NCI-H2029 treated with DMSO at 0.1 percent for 48 hours (cell line): ENCODE data around the gene ZMYND8.

Source experiments
- DNase-seq: peaks from one replicate; lab custom pipeline; 2025; lab: John Stamatoyannopoulos, UW

ZMYND8 gene

DNA sequence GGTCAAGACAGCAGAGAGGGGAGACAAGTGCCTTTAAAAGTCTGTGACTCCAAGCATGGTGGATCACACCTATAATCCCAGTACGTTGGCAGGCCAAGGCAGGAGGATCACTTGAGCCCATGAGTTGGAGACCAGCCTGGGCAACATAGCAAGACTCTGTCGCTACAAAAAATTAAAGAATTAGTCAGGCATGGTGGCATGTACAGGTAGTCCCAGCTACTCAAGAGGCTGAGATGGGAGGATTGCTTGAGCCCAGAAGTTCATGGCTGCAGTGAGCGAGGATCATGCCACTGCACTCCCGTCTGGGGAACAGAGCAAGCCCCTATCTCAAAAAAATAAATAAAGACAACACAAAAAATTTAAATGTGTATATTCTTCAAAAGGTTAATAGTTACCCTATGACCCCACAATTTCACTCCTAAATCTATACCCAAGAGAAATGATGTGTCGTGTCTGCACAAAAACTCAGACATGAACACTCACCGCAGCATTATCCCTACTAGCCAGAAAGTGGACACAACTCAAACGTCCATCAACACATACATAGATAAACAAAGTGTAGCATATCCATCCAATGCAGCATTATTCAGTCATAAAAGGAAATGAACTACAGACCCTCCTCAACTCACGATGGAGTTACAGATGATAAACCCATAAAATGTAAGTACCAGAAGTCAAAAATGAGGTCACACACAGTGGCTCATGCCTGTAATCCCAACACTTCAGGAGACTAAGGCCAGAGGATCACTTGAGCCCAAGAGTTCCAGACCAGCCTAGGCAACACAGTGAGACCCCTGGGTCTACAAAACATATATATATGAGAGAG lies 23.9 kb downstream of the ZMYND8 start:
- DNase-seq = no peak

DNA sequence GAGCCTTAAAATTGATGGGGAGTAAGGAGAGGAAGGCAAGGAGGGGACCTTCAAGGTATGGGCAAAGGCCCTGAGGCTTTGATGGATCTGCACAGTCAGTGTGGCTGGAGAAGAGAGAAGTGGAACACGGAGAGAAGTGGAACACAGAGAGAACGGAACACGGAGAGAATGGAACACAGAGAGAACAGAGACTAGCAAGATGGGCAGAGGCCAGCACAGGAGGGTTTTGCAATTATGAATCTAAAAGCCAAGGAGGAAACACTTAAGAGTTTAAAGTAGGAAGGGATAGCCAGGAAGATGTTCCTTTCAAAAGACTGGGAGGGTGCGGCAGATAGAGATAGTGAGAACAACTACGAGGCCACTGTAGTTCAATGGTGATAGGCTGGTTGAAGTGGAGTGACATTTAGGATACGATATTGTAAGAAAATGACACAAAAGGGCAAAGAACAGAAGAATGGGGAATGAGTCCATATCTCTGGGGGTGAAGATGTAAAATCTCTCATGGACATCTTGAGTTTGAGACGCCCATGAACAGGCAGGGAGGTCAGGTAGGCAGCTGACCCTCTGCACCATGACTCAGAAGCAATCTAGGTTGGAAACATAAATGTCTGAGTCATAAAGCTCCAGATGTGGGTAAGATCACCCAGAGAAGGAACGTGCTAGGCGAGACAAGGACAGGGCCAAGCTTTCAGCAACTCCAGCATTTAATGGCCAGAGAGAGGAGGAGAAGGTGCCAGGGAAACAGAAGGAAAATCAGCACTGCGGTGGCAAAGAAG lies 25.4 kb downstream of the ZMYND8 start:
- DNase-seq = no peak

DNA sequence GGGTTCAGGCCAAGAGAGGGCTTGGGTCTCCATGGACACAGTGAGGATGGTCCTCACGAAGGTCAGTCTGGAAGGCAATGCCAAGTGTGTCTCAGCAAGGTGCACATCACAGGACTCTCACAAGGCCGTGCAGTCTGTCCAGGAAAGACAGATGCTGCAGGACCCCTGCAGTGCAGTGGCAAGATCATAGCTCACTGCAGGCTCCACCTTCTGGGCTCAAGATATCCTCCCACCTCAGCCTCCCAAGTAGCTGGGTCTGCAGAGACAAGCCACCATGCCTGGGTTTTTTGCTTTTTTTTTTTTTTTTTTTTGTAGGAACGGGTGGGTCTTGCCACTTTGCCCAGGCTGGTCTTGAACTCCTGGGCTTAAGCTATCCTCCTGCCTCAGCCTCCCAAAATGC lies 26.4 kb downstream of the ZMYND8 start:
- no peak for DNase-seq

DNA sequence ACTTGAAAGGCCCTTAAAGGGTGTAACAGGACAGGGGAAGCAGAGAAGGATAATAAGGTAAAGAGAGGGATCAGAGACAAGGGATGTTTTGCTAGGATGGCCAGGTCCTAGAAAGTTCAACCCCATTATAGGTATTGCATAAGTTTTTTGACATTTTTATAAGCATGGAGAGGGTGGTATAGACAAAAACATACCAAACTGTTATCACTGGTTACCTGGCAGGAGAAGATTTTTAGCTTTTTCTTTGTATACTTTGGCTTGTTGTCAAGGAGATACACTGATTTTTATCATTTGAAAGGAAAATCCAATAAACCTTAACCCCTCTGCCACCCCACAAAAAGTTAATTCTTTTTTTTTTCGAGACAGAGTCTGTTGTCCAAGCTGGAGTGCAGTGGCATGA lies 28.4 kb downstream of the ZMYND8 start:
- no peak for DNase-seq

DNA sequence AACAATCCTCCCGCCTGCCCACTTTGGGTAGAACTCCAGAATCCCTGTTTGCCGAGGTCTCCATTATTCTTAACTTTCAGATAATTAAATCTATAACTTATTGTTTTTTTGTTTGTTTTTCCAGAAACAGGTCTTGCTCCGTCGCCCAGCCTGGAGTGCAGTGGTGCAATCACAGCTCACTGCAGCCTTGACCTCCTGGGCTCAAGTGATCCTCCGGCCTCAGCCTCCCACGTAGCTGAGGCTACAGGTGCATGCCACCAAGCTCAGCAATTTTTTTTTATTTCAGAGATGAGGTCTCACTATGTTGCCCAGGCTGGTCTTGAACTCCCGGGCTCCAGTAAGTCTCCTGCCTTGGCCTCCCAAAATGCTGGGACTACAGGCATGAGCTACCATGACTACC lies 28.8 kb downstream of the ZMYND8 start:
- DNase-seq = no peak

DNA sequence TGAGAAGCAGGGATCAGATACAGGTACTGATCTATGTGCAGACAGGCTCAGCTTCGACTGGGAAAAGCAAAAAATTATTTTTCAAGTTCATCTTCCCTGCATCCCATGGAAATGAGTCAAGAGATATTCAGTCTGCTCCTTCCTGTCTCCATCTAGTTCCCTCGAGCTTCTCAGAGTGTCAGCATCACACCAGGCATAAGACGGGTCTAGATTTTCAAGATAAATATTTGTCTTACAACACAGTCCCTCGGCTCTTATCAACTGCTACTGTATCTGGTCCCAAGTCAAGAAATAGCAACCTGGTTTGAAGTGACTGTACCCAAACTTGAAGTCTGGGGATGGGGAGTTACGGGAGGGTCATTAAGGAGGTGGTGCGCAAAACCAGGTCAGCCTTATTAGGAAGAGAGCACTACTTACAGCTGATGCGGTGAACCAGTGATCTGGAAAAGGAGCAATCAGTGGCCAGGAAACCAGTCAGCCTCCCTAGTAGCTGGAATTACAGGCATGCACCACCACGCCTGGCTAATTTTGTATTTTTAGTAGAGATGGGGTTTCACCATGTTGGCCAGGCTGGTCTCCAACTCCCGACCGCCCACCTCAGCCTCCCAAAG lies 29.7 kb downstream of the ZMYND8 start:
- DNase-seq = no peak

DNA sequence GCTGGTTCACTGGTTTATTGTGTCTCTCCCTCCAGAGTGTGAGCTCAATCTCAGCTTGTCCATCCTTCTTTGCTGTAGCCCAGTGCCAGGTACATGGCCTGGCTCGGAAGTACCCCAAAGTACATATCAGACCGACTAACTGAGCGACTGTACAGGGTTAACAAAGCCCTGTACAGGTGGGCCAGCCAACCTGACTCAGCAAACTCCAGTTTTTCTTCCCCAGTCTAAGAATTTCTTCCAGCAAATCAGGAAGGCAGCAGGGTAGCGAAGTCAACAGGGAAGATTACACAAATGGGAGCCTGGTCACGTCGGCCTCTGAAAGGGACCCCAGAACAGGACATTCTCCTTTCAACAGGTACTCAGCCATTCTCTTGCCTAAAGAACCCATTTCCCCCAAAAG lies 31.3 kb downstream of the ZMYND8 start:
- DNase-seq = no peak

DNA sequence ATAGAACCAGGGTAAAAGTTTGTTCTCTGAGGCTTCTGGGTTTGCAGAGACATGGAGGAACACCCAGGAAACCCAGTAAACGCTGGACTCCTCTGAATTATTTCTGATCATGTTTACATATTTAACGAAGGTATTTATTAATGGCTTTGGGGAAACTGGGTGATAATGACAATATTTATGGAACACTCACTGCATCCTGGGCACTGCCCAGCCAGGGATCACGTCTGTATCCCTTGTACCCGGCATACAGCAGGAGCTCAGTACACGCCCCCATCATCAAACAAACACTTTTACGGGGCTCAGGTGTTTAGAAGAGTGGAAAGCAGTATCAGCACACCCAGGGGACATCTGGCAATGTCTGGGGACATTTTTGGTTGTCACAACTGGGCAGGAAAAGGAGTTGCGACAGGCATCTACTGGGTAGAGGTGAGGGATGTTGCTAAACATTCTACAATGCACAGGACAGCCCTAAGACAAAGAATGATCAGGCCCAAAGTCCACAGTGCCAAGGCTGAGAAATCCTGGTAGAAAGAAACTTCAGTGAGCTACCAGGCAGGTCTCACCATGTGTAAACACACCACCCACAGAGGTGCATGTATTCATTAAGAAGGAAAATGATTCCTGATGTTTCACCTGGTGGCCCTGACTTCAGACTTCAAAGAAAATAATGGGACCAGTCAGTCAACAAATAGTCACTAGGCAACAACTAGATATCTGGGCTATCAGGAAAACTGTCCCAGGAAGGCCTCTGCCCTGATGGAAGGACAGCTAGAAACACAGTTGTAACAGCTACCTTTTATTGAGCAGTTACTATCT lies 35.3 kb downstream of the ZMYND8 start:
- DNase-seq = peak; percentile 51

DNA sequence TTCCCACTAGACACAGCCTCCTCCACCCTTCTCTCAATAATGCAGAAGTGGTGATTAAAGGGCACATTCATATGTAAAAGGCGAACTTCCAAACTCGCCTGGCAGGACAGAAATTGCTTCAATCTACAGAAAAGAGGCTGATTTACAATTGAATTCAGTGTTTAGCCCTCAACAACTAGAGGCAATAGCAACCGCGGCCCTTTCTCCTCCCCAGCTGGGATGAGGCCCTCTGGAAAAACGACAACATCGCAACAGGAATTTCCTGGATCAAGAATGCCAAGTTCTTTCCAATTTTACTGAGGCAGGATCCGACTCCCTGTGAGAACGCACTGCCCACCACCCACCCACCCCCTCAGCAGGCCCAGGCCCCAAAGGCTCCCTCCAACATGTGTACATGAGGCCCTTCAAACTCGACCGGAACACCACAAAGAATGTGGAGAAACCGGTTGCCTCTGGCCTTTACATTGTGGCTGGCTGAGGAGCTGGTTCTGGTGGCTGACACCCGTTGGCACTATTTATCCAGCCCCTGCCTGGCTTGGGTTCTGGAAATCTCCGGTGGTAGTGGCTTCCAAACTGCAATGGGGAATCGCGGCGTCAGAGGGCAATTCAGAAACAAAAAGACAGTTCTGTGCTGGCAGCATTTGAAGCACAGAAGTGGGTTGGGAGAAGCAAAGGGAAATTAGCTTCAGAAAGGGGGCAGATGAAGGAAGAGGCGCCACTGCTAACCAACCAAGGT lies 36.8 kb downstream of the ZMYND8 start:
- peak; percentile 96 for DNase-seq

DNA sequence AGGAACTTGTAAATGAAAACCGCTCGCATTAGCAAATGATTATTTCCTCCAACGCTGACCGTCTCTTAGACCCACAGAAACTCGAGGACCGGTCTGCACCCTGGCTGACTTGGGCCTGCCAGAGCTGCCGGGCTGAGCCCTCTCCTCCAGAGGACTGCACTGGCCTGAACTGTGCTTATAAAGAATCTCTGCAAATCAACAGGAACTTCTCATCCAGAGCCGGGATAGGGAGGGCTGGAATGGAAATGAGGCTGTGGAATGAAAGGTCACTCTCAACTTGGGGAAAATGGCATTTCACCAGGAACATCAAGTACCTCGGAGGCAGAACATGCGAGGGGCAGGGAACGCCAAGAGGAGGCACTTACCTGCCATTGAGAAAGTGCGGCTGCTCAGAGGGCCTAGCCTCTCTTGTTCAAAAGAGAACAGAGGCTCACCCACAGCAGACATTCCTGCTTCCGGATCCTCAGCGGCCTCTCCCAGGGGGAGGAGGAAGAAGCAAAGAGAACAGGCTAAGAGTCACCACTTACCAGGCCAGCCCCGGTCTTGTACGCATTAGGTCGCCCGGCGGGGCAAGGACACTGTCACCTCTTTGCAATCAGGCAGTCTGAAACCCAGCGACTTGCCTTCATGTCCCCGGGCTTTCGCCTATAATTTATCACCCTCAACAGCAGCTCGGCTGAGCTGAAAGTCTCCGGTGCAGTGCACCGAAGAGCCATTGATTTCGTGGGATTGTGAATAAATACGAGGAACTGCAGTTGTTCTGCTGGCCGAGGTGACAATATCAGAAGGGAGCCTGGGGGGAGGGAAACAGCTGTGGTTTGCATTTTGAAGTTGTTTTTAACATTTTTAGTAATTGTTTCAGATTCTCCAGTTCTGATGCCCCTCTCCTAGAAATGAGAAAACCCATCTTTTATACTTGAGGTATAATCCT lies 37.6 kb downstream of the ZMYND8 start:
- peak; percentile 52 for DNase-seq

DNA sequence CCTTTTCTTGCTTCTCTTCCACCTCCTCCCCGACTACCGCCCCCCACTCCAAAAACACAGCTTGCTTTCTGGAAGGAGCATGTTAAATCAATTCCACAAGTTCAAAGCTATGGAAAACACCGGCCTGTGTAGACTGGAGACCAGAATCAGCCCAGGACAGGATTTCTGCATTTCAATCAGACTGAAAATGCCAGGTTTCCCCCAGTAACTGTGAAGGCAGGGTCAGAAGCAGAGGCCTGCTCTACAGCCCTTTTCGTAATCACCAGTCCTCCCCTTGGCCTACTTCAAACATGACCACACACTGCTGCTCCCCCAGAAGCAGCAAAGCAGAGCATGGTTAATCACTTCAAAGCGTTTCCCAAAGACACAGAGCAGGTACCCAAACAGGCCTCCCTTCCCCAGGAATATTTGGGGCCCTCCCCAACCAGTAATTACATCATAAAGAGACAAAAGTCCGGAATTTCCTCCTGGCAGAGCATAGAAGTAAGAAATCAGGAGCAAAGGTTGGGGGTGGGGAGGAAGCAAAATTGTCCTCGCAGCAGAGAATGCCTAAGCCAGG lies 38.4 kb downstream of the ZMYND8 start:
- DNase-seq = no peak

DNA sequence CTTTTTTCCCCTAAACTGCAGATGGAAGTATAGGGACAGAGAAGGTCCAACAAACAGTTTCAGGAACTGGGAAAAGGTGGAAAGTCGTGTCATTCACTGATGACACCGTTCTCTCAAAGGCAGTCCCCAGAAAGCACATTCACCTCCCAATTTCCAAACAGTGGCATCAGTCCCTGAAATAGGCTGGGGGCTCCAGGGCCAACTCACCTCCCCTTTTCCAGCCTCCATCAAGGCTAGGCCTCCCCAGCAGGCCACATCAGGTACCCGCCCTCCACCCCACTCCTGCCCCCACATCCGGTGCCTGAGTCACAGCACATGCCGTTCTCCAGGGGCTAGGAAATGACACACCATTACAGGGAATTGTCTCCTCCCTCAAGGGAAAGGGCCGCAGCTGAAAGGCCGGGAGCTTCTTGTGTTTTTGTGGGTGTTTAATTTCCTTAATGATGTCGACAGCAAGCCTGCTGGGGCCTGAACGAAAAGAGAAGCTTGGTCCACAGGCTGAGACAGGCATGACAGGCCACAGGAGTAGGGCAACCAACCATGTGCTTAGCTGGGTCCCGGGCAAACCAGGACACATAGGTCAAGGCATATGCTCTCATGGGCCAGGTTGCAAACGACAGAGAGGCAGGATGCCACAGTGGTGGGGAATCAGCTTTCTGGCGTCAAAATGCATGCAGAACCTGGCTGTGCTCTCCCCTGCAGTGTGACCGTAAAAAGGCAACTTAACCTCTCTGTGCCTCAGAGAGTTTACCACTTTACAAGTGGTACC lies 39.2 kb downstream of the ZMYND8 start:
- no peak for DNase-seq

DNA sequence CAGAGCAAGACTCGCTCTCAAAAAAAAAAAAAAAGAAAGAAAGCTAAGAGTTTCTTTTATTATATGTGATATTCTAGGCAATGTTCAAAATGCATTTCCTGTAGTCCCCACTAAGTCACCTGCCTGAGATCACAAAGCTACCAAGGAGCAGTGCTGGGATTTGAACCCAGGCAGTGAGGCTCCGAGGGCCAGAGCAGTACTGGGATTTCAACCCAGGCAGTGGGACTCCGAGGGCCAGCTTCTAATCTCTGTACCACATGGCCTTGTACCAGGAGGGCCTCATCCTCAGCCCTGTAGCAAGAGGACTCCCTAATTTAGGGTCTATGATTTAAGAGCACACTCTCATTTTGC lies 39.7 kb downstream of the ZMYND8 start:
- no peak for DNase-seq

DNA sequence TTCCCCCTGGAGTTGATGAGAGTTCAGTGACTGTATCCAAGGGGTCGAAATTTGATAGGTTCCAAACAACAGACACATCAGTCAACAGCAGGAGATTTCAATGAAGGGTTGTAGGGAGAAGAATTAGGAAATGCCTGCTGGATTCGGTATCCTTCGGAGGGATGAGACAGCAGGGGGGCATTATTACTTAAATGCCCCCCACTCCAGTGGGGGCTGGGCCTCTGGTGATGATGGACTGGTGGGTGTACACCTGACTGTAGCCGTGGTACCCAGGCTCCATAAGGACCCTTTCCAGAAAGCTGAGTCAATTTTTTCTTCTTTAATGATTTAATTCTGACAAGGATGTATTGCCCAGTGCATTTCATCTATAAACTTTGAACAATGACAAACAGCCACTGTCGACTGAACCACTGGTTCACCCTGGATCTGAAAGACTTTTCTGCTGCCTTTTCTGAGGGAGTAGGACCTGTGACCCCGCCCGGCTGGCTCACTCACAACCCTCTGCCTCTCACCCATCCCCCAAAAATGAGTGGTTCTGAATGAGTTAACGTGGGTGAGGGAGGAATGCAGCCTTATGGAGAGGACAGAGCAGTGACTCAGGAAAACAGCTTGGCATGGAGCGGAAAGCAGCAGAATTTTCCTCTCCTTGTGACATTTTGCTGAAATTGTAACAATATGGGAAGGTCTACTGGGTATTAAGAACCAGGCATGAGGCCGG lies 41.0 kb downstream of the ZMYND8 start:
- no peak for DNase-seq

DNA sequence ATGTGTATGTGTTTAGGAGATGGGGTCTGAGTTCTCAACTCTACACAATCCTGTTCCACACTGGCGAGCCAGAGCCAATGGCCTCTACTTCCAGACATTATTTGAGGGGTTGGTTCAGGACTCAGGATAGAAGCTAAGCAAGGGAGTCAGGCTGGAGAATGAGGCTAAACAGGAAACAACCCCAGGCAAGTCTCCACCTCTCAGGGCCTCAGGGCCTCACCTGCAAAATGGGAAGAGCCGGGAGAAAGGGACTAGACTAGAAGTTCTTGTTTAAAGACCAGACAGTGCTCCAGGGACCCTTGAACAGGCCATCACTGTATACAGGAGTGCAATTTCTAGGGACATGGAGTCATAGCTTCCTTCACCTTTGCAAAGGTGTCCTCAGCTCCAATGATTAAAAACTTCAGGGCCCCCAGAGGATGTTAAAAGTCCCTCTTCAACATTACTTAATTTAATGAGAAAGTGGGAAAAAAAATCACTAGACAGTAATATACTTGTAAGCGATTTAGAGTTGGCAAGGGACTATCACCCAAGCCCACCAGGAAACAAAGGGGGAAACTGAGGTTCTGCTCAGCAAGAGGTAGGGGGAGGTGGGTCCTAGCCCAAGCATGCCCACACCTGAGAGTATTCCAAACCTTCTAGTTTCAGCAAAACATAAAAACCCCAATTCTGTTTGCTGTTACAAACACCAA lies 41.7 kb downstream of the ZMYND8 start:
- DNase-seq = no peak

DNA sequence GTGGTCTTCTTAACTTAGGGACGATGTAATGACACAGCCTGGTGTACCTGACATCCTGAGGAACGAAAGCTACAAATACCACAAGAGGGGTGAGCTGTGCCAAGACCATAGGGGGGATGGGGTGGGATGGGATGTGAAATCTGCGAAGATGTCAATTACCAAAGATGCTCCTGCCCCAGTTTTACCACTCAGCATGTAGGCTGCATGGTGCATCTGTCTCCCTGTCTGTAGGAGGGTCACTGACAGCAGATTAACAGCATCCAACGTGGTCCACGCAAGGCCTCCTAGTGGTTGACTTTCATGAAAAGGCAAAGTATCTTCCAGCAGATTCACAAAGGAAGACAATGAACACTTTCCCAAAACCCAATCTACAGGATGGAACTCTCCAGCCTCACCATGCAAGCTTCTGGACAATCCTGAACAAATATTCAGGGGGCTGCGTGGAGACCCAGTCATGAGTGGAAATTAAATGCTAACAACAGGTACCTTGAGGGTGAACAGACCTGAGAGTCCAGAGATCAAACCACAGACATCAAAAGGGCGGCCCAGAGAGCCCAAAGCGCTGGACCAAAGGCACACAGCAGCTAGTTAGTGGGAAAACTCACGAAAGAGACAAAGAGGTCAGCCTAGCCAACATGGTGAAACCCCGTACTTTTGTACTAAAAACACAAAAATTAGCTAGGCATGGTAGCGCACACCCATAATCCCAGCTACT lies 44.4 kb downstream of the ZMYND8 start:
- no peak for DNase-seq

DNA sequence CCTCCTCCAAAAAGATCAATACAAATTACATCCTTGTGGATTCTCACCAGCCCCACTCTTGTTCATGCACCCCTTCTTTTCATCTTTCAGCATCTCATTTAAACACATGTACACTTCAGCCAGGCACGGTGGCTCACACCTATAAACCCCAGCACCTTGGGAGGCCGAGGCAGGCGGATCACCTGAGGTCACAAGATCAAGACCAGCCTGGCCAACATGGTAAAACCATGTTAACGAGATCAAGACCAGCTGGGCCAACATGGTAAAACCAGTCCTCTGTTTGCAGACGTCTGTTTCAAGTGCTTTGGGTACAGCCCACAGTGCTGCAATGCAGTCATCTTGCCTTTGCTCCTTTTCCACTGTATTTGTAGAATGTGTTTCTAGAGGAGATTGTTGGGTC lies 45.3 kb downstream of the ZMYND8 start:
- no peak for DNase-seq
